GM18526 (cell line): ENCODE data around the gene VWA7.

Experiments used
- POLR2A ChIP-seq: IDR thresholded peaks from 3 replicates; pipeline ENCODE4 v1.6.1; 2011; ENCODE audit not compliant: insufficient read length; ENCODE audit errors: extremely low read depth

VWA7 gene

DNA sequence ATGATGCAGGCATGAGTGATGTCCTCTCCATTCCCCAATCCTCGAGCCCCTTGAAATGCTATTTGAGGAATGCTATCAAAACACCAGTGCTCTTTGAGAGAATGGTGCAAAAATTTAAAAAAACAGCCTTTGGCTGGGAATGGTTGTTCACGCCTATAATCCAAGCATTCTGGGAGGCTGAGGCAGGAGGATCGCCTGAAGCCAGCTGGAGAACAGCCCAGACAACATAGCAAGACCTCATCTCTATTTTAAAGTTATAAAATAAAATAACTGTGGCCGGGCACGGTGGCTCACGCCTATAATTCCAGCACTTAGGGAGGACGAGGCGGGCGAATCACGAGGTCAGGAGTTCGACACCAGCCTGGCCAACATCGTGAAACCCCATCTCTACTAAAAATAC is 22.7 kb upstream of the VWA7 start:
- no peak for TF ChIP-seq POLR2A

DNA sequence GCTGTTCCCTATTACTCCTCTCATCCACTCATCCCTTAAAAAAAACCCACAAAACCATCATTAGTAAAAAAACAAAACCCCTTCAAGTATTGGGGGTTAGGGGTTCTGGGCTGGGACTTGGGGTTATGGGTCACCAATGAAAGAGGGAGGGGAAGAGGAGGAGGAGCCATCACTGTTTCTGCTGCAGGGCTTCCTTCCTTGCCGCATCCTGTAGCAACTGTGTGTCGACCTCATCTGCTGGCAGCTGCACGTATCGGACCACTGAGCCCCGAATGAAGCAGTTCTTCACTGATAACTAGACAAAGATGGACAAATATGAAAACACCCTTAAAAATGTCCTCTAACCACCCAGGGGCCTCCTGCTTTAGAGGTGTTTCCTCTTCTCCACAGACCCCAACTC is 20.5 kb upstream of the VWA7 start:
- TF ChIP-seq POLR2A, result no peak

DNA sequence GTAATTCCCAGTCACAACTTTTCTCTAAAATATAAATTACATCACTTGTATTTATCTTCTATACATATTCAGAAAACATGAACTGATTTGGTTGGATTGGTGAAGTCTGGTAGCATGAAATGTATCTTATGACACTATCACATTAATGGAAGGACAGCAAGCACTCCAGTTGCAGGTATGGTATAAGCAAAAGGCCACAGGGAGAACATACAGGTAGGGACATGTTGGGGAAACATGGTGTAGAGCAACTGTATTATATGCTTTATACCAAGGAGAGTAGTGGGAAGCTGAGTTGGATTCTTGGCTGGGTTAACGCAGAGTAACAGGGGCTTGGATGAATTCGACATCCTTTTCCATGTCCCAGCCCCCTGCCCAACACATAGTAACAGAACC is 19.9 kb upstream of the VWA7 start:
- no peak for TF ChIP-seq POLR2A

DNA sequence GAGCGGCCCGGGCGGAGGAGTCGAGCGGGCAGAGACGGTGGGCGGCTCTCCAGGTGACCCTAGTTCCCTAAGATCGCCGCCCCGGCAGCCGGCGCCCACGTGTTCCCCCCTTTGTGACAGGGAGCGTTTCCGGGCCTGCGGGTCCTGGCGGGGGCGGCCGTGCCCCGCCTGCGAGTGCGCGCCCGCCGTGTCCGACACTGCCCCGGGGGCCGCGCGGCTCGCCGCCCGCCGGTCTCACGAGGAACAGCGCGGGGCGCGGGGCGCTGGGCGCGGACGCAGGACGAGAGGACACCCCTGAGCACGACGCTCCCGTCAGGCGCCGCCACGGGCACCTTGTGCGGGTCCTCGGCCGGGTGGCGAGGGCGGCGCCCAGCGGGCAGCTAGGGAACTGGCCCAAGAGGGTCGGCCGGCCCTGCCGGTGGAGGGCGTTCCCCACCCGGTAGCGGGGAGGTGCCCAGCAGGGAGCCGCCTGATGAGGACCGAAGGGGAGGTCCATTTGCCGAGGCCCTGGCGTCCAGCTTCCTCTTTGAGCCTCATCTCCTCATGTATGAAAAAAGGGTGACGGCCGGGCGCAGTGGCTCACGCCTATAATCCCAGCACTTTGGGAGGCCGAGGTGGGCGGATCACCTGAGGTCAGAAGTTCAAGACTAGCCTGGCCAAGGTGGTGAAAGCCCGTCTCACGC is 18.6 kb upstream of the VWA7 start, which contains the start of gene VARS1:
TSS of gene VARS1 (minus strand) at position 137 of the 683 bp plus-strand sequence. CDS start 535 bp downstream, outside the sequence.
- peak; percentile 51 for TF ChIP-seq POLR2A

DNA sequence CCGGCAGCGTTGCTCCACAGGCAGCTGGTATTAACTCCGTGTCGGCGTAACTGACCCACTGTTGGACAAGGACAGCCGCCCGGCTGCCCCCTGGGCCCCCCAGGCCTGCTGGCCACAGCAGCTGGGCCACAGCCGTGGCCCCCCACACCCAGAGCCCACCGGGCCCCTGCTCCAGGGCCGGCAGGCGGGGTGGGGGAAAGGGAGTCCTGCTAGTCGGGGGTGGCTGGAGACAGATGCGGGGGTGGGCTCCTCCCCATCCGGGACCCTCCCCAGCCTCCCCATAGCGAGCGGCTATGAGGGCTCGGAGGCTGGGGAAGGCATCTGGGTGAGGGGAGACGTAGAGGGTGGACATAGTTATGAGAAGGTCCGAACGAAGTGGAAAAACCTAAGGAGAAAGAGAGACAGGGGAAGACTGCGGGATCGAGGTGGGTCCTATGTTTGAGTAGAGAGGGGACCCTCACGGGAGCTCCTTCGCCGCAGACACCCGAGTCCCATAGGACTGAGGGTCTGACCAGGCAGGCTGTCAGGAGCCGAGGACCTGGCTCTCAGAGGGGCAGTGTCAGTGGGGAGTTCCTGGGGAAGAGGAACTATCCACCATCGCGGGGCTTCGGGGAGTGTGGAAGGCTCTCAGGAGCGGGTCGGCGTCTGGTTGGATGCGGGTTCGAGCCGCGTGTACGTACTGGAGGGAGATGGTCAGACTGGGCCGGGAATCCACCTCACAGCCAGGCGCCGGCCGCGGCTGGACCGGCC is 17.9 kb upstream of the VWA7 start:
- no peak for TF ChIP-seq POLR2A

DNA sequence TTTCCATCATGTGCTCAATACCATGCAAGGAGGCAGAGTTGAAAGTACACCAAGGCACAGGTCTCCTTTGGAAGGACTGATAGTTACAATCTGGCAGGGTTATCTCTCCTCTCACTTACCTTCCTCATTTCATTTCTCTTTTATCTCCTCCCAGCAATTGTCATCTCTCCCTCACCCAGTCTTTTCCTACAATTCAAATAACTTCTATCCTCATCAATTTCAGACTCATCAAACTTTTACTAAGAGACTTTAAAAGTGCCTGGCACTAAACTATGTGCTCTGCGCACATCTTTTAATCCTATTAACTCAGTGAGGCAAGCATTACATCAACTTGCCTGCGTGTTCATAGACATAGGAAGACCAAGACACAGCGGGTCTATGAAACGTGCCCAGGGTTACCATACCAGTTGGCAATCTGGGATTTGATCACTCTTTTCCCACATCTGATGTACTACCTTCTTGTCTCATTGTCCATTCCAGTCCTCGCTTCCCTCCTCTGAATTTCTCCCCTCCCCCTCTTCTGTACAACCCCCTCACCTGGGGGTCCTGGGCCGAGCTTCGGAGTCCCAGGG is 17.3 kb upstream of the VWA7 start:
- no peak for TF ChIP-seq POLR2A

DNA sequence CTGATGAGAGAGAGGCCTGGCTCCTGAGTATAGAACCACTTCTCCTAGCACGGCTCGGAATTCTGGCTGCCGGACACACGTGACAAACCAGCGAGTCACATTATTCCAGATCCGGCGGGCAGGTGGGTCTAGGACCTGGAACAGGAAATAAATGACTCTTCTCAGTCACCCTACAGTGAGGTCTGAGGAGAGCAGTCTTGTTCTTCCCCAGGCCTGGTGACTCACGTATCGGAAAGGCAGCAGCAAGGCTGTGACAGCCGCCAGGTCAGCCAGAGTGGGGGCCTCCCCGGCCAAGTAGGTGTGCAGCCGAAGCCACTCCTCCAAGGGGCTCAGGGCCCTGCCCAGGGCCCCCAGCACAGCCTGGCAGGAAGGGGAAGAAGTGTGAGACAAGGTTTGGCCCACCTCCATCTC is 15.6 kb upstream of the VWA7 start:
- no peak for TF ChIP-seq POLR2A

DNA sequence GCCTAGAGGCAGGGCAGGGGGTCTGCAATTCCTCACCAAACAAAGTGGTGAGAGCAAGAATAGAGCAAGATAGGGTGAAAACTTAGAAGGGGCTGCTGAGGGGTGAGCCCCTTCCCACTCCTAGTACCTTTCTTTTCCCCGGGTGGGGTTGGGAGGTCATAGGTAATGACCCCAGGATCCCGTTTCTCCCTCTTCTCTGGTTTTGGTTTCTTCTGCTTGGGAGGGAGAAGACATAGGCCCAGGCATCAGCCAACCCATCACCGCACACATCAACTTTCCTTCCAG is 14.9 kb upstream of the VWA7 start:
- no peak for TF ChIP-seq POLR2A

DNA sequence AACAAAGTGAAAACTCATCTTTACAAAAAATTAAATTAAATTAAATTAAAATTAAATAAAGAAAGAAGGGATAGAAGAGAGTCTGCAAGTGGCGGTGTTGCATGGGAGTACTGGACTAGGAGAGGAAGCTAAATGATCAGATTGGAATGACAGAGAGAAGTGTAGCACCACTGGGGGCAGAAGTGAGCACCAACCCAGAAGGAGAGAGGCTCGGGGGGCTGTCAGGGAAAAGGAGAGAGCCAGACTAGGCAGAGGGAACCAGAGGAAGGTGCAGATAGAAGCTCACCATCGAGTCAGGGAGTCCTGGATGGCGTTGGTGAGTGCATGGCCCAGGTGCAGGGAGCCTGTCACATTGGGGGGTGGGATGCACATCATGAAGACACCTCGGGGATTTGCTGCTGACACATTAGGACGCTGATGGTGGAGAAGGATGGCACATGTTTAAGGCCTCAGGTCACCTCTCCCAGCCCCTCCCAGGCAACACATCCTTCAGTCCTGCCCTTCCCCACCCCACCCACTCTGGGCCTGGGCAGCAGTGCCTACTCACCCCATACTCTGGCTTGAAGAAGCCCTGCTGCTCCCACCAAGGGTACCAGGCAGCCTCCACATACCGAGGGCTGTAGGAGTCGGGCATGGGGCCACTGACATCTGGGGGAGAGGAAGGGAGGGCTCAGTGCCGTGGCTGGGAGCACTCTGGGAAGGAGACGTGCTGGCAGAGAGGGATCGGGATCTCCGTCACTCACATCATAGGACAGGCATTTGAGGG is 14.4 kb upstream of the VWA7 start:
- TF ChIP-seq POLR2A, result no peak

DNA sequence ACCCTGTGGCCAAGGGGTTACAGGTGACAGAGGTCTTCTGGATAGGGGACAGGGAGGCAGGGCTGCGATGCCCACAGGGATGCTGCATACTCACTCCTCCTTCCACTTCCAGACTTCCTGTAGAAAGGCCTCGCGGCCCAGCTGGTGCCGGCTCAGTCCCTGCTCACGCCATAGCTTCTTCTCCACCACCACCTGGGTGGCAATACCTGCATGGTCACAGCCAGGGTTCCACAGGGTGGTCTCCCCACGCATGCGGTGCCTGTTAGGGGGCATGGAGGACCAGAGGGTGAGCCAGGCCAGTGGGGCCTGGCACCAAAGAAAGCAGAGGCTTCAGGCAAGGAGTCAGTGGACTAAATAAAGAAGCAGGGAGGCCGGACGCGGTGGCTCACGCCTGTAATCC is 8.3 kb upstream of the VWA7 start:
- TF ChIP-seq POLR2A, result no peak

DNA sequence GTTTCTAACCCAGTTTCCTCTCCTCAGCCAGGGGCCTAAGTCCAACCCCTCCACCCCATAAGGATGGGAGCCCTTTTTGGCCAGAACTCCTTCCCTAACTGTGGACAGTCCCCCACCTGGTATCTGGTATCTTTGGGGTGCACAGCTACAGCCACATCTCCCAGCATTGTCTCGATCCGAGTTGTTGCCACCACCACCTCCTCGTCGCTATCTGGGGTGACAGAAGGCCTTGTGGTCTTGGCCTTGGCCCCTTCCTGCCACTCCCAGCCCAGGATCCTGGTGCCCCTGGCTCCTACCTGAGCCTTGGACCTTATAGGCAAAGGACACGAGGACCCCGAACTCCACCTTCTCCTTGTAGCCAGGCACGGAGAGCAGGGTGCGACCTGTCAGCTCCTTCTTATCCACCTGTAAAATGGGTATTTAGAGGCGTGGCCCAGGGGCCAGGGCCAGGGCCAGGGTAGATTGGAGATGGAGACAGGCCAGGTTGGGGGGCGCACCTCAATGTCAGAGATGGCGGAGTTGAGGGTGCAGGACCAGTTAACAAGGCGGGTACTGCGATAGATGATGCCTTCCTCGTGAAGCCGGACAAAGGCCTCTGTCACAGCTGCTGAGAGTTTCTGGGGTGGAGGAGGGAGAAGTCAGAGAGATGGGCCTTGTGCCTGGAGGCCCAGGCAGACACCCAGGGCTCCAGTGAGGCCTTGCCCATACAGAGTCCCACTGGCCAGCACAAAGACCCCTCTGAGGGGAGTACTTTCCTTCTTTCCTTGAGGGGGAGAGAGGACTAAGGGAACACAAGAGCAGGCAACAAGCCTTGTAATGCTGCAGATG is 7.2 kb upstream of the VWA7 start:
- no peak for TF ChIP-seq POLR2A

DNA sequence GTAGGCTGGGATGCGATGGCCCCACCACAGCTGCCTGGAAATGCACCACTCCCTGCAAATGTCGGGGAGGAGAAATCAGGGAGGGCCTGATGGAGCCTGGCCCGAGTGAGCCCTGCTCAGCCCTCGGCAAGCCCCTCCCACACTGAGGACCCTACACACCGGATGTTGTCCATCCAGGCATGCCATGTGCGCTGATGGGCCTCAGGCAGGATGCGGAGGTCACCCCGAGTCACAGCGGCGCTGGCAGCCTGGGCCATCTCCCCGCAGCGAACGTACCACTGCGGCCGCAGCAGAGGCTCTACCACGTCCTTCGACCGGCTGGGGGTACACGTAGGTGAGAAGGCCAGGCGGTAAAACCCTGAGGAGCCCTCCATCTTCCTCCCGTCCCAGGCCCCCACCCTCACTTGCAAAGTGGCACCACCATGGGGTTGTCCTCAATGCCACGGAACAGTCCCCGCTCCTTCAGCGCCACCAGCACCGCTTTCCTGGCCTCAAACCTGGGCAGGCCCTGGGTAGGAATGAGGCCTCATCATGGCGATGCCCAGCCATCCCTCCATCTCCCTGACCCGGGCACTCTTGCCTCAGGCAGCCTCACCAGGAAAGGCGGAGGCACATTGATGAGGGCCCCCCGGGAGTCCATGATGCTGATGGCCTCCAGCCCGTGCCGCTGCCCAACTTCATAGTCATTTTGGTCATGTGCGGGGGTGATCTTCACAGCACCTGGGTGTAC is 5.2 kb upstream of the VWA7 start:
- TF ChIP-seq POLR2A, result no peak

DNA sequence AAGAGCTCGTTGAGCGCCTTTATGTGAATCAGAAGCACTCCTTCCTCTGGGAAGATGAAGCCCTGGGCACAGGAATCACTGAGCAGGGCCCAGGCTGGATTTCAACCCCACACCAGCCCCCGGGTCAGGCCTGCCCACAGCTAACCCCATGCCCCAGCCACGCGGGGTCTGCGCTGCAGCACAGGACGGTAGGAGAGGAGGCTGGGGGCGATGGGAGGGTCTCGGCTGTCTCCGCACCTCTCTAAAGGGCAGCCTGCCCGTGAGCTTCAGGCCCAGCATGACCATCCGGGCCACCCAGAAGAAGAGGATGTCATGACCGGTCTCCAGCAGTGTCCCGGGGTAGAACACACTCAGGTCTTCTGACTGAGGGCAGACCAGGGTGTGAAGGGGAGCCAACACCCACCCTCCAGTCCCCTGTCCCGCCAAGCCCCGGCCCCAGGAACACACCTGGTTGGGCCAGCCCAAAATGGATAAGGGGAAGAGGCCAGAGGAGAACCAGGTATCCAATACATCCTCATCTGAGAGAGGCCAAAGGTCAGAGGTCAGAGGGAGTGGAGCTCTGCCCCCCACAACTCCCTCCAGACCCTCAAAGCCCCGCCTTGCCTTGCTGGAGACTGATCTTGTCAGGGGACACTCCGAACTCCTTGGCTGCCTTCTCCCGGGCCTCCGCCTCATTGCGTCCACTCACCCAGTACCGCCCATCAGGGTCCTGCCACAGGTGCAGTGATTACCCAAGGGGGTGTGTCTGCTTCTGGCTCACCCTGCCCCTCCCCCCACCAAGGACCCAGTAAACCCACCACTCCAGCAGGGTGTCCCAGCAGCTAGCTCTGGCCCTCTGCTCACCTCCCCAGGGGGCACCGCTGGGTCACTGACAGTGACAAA is 4.4 kb upstream of the VWA7 start:
- no peak for TF ChIP-seq POLR2A
